ENCODE data around the gene MAP3K10.
A peak's percentile ranks its signal among the peaks of the same experiment; 100 is the strongest.

DNA sequence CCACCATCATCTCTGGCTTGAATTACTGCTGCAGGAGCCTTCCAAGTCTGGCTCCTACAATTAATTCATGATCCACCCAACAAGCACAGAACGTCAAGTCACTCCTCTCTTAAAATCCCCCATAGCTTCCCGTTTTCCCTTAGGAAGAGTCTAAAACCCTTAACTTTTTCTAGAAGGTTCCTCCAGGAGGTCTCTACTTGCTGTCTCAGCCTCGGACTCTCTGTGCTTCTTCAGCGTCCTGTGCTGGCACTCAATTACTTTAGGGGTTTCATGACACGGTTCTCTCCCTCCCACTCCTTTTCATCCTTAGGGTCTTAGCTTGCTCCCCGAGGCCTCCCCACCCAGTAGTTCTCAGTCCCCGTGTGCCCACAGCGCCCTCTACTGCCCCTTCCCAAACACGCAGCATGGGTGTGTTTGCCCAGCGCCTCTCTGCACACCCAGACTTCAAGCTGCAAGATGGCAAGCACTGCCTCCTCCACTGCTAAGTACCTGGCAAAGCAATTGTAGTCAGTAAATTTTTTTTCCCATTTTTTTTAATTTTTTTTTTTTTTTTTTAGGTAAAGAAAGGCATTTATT lies 25.8 kb upstream of the MAP3K10 start:
- TF ChIP-seq, protein P1, sequence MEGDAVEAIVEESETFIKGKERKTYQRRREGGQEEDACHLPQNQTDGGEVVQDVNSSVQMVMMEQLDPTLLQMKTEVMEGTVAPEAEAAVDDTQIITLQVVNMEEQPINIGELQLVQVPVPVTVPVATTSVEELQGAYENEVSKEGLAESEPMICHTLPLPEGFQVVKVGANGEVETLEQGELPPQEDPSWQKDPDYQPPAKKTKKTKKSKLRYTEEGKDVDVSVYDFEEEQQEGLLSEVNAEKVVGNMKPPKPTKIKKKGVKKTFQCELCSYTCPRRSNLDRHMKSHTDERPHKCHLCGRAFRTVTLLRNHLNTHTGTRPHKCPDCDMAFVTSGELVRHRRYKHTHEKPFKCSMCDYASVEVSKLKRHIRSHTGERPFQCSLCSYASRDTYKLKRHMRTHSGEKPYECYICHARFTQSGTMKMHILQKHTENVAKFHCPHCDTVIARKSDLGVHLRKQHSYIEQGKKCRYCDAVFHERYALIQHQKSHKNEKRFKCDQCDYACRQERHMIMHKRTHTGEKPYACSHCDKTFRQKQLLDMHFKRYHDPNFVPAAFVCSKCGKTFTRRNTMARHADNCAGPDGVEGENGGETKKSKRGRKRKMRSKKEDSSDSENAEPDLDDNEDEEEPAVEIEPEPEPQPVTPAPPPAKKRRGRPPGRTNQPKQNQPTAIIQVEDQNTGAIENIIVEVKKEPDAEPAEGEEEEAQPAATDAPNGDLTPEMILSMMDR (conservative IDR thresholded peaks at IDR 0.05), result peak; percentile 61
- TF ChIP-seq EZH2 (IDR thresholded peaks at IDR 0.05; ENCODE audit: low read depth), result no peak
